K562 (cell line): ENCODE results near the gene CTSO. TPM values are rescaled to one million over a fixed set of nuclear protein-coding genes. Genes with fewer than 3 reads are reported as not detected.

Experiments
- HDGF ChIP-seq: fragments of 450-650 bp; IDR thresholded peaks from 2 replicates; pipeline ENCODE4 v1.6.1; 2016
- SMARCC2 ChIP-seq: fragments of 450-650 bp; IDR thresholded peaks from 2 replicates; pipeline ENCODE4 v1.6.1; 2017; ENCODE audit warnings: antibody characterized with exemption, moderate library complexity, mild to moderate bottlenecking, low read depth
- polyA plus RNA-seq, 8 experiments: library from polyadenylated mRNA; depleted of rRNA in 4 of 8; stranded (reverse) in 5 of 8; unstranded in 3 of 8; fragments of >200 nt; fragmentation: Nextera tagmentation in 2 of 8; fragmentation: Illumina TruSeq in 1 of 8; extraction: Ambion mirVana in 2 of 8; extraction: Trizol in 1 of 8; gene quantifications; 2 replicates each; pipeline versions ENCODE4 v1.2.1 to v1.2.3, GENCODE V29; 2011 to 2014; ENCODE audit warnings: inconsistent platforms in 1 of 8, missing spikeins in 1 of 8
- total RNA-seq, 7 experiments: library from RNA; depleted of rRNA in 6 of 7; stranded (reverse); fragments of >200 nt in 6 of 7; fragmentation: Illumina TruSeq in 2 of 7; extraction: Trizol in 2 of 7; gene quantifications; 2 replicates each; pipeline versions ENCODE4 v1.2.1 to v1.2.3, GENCODE V29; 2011 to 2021; ENCODE audit warnings: low replicate concordance in 1 of 7
- TF ChIP-seq, protein P1 (sequence below), 2 experiments: fragments of 450-650 bp; formaldehyde crosslinking in 1 of 2; IDR thresholded peaks; 2 replicates each; pipeline versions ENCODE4 v1.4.0 to v1.6.1; 2014 to 2020; ENCODE audit warnings: mild to moderate bottlenecking in 2 of 2, borderline replicate concordance in 1 of 2, low read depth in 1 of 2

Gene CTSO
- total and polyA plus RNA-seq, 9 of the 15 experiments (the other 6 are each of a cell fraction or from before 2014, with no cell fraction given) = 0.03 to 0.07 (median 0.04) TPM; not detected in 5

DNA sequence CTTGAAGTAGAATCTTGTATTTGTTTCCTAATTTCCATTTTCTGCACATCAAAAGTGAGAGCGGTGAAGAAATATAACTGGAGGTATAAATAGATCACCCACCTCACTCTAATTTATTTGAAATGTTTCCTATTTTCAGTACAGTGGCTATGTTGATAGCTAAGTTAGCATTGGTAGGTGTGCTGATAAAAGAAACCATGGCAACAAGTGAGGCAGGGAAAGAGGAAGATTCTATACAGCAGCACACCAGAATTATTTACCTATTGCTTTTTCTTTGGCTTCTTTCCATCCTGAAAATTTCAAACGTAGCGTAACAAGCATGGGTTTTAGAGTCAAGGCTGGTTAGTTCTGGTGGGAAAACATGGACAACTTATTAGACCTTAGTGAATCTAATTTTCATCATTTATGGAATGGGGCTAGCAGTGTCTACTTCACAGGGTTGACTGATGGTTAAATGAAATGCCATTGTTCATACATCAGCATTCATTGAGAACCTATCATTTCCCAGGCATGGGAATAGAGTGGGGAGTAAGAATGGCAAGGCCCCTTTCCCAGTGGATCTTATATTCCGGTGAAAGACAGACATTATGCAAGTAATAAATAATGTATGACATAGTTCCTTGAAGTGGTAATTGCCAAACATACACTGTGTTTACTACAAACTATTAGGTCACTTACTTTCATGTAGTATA lies 30.6 kb upstream of the CTSO start (continued):
- TF ChIP-seq, protein P1, sequence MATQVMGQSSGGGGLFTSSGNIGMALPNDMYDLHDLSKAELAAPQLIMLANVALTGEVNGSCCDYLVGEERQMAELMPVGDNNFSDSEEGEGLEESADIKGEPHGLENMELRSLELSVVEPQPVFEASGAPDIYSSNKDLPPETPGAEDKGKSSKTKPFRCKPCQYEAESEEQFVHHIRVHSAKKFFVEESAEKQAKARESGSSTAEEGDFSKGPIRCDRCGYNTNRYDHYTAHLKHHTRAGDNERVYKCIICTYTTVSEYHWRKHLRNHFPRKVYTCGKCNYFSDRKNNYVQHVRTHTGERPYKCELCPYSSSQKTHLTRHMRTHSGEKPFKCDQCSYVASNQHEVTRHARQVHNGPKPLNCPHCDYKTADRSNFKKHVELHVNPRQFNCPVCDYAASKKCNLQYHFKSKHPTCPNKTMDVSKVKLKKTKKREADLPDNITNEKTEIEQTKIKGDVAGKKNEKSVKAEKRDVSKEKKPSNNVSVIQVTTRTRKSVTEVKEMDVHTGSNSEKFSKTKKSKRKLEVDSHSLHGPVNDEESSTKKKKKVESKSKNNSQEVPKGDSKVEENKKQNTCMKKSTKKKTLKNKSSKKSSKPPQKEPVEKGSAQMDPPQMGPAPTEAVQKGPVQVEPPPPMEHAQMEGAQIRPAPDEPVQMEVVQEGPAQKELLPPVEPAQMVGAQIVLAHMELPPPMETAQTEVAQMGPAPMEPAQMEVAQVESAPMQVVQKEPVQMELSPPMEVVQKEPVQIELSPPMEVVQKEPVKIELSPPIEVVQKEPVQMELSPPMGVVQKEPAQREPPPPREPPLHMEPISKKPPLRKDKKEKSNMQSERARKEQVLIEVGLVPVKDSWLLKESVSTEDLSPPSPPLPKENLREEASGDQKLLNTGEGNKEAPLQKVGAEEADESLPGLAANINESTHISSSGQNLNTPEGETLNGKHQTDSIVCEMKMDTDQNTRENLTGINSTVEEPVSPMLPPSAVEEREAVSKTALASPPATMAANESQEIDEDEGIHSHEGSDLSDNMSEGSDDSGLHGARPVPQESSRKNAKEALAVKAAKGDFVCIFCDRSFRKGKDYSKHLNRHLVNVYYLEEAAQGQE (IDR thresholded peaks at IDR 0.05; ENCODE audit: borderline replicate concordance) = no peak
- TF ChIP-seq, protein P1 (CRISPR knock-in tag; IDR thresholded peaks at IDR 0.05; ENCODE audit: low read depth) = no peak
- TF ChIP-seq SMARCC2 (no peak), HDGF (no peak)
